Keratinocyte (primary cell): Measurements from ENCODE around the gene JMJD1C.

ENCODE experiments used
- CTCF ChIP-seq, 3 experiments: IDR thresholded peaks in 1 of 3; conservative IDR thresholded peaks in 1 of 3; optimal IDR thresholded peaks in 1 of 3; 2 replicates in 2 of 3; 3 replicates in 1 of 3; pipeline versions ENCODE3 to v1.5.1; 2011; ENCODE audit warnings: low read length in 3 of 3, mild to moderate bottlenecking in 3 of 3, moderate library complexity in 2 of 3, control low read depth in 1 of 3, inconsistent platforms in 1 of 3; ENCODE audit not compliant: insufficient read depth in 2 of 3; ENCODE audit errors: extremely low read depth in 1 of 3
- EZH2 ChIP-seq: IDR thresholded peaks from one replicate; pipeline ENCODE4 v1.6.1; 2012; ENCODE audit warnings: inconsistent platforms, mild to moderate bottlenecking, low read length, moderate library complexity

GRCh38 chr10:63208986-63209385 is 256.8 kb downstream of the JMJD1C start:
- TF ChIP-seq CTCF (optimal IDR thresholded peaks at IDR 0.05 in 1 of 3, IDR thresholded peaks at IDR 0.05 in 1 of 3, conservative IDR thresholded peaks at IDR 0.05 in 1 of 3; ENCODE audit: extremely low read depth in 1 of 3, insufficient read depth in 2 of 3, low read length in 3 of 3) (no peak), EZH2 (no peak)
